GM21737 (cell line): Measurements from ENCODE around the gene CEP295NL.
"Not testable (repeated sequence)": the region's sequence is repeated elsewhere in the genome, so short reads cannot be mapped to it uniquely, and the experiment has no call there.

Source experiments
- ATAC-seq: cut with Tn5 transposase; IDR thresholded peaks from one replicate; pipeline ENCODE4 v1.9.1; 2021; ENCODE audit warnings: mild to moderate bottlenecking, moderate library complexity; ENCODE audit not compliant: unreplicated experiment

Gene CEP295NL

GRCh38 chr17:78910497-78911284, 7.7 kb upstream of the CEP295NL start:
- ATAC-seq = no peak

DNA sequence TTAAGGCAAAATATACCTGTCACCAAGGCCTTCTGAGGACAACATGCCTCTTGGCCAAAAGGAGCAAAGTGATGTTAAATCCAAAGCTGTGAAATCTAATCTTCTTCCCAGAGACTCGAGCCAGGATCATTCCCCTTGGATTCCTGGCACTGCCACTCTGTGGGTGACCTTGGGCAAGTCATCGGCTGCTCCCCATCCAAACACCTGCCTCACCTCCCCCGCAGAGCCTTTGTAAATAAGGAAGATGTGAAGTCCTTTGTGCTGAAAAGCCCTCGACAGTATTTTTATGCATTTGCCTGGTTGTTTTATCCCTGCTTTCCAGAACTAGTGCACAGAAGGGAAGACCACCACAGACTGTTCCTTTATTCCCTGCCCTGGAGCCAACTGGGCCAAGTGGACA, 5.4 kb upstream of the CEP295NL start:
- no peak for ATAC-seq

DNA sequence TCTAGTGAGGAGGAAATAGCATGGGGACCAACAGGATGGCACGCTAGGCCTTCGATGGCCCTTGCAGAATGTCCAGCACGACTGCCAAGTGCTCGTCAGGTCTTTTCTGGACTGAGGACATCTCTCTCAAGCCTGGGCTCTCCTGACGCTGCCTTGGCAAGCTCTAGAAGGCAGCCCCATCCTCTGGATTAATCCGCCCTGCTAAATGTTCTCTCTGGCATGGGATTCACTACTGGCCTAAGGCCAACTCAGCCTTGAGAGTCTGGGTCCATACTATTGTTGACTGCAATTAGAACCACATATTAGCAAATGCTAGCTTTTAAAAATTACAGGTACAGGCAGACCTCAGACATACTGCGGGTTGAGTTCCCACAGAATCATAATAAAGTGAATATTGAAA, 2.5 kb upstream of the CEP295NL start:
- no peak for ATAC-seq

GRCh38 chr17:78905116-78905515, 2.1 kb upstream of the CEP295NL start:
- ATAC-seq = no peak

GRCh38 chr17:78904371-78904770, 1.4 kb upstream of the CEP295NL start:
- ATAC-seq = no peak

- ATAC-seq = not testable (repeated sequence)
Measured at GRCh38 chr17:78902231-78902630, 770 bp downstream of the CEP295NL start.

DNA sequence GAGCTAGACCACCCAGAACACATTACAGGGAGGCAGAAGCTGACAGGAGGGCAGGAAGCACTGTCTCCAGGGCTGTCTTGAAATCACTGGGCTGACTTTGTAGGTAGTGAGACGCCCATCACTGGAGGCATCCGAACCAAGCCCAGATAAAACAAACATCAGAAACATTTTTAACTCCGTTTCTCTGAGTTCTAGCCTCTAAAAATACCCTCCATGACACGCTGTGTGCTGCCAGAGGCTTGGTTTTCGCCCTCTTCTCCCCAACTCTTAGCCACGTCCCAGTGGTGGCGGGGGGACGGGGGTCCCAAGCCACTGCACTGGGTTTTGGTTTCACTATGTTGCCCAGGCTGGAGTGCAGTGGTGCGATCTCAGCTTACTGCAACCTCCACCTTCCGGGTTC, 1.2 kb downstream of the CEP295NL start:
- ATAC-seq = no peak

DNA sequence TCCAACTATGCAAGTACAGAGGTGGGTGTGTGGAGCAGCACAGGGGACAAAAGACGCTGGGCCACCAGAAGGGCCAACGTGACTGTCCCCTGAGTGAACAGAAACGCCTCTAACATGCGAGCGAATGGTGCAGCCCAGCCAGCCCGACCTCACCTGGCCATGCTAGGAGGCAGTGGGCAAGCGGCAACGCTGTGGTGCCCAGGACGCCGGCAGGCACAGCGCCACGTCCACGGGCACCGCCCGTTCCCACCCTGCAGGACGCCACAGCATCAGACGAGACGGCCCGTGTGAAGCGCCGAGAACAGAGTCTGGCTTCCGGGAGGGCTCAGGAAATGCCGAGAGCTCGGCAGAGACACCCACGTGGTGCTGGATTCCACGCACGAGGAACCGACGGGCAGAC, 2.2 kb downstream of the CEP295NL start:
- ATAC-seq = no peak

GRCh38 chr17:78899361-78900260, 3.4 kb downstream of the CEP295NL start:
- ATAC-seq = no peak

GRCh38 chr17:78898947-78899346, 4.1 kb downstream of the CEP295NL start:
- no peak for ATAC-seq

GRCh38 chr17:78898075-78898836, 4.7 kb downstream of the CEP295NL start:
- no peak for ATAC-seq

GRCh38 chr17:78897664-78898047, 5.3 kb downstream of the CEP295NL start:
- ATAC-seq = no peak

- no peak for ATAC-seq
Measured at GRCh38 chr17:78896834-78897663, 6.0 kb downstream of the CEP295NL start.

DNA sequence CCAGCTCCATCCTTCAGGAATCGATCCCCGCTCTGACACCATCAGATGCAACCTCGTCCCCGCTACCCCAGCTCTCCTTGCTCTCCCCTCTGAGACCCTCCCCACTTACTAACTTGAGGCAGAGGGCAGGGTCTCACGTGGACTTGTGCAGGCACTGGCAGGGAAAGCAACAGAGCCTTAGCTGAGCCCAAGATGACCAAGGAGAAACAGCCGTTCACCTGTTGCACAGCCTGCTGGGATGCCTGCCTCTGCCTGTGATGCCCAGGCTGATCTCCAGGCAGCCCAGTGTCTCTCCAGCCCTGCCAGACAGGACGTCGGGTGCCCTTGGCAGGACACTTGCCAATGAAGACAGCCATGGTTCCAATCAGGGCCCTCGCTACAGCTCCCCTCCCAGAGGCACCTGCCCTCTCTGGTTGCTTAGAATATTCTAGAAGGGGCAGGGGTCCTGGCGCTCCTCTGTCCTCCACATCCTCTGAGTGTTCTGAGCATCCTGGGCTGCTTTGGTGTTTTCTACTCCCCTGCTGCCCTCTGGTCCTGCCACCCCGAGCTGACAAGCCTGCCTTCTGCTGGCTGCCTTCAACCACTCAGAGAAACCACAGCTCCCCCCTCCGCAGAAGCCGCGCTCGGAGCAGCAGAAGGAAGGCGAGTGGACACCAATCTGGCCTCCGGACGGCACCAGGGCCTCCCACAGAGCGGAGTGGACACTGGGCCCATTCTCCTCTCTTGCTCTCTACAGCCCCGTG, 6.7 kb downstream of the CEP295NL start:
- ATAC-seq = no peak

GRCh38 chr17:78895322-78895721, 7.7 kb downstream of the CEP295NL start:
- no peak for ATAC-seq

DNA sequence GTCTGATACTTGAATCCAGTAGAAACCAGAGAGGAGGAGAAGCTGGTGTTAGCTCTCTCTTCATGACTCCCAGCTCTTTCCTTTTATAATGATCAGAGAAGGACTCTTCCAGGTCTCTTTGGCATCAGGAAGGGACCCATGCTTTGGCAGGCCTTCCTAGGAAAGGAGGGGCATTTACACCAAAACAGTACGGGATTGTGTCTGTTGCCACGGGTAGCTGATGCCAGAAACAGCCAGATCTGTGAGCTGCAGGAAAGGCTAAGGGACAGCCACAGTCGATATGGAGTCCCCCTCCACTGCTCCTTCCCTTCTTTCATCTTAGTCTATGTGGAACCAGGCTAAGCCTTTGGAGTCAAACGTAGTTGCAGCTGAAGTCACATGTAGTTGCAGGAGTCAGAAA, 9.3 kb downstream of the CEP295NL start:
- no peak for ATAC-seq

- no peak for ATAC-seq
Measured at GRCh38 chr17:78892936-78893379, 10.0 kb downstream of the CEP295NL start.

GRCh38 chr17:78892520-78892919, 10.5 kb downstream of the CEP295NL start:
- ATAC-seq = no peak

GRCh38 chr17:78892062-78892456, 10.9 kb downstream of the CEP295NL start:
- no peak for ATAC-seq
